C1 segment of cervical spinal cord (tissue), 14 donors: ENCODE results near the gene LDLRAD4.

Source experiments
- DNase-seq, 14 donors: peaks; one replicate each; lab custom pipeline; 2025; lab: John Stamatoyannopoulos, UW

The LDLRAD4 gene

DNA sequence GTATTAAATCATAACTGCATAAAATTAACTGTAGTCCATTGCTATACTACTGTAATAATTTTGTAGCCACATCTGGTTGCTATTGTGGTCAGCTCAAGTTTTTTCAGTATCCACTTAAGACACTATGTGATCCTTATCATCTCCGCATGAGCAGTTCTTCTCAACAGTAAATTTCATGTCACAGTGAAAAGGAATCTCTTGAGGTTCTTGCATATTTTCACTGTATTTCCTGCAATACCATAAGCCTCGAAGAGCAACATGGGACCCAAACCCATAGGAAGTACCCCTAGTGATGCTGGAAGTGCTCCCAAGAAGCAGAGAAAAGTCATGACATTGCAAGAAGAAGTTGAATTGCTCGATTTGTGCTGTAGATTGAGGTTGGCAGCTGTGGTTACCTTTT is 86.7 kb downstream of the LDLRAD4 start:
- no peak for DNase-seq

- DNase-seq: no peak
Measured at GRCh38 chr18:13306583-13306982, 88.0 kb downstream of the LDLRAD4 start.

DNA sequence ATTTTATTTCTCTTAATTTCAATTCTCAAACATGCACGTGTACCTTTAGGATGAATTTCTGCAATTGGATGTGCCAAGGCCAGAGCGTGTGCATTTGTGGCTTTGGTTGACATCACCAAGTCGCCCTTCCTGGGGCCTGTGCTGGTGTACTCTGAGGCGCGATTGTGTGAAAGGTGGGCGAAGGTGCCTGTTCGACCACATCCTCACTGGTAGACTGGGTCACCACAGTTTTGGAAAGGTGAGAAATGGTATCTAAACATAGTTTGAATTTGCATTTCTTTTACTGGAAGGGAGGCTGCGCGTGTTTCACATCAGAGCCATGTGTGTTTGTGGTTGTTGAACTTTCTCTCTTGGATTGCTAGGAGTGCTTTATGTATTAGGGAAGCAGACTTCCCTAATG is 89.8 kb downstream of the LDLRAD4 start:
- no peak for DNase-seq

GRCh38 chr18:13309031-13309747 is 90.6 kb downstream of the LDLRAD4 start:
- no peak for DNase-seq

DNA sequence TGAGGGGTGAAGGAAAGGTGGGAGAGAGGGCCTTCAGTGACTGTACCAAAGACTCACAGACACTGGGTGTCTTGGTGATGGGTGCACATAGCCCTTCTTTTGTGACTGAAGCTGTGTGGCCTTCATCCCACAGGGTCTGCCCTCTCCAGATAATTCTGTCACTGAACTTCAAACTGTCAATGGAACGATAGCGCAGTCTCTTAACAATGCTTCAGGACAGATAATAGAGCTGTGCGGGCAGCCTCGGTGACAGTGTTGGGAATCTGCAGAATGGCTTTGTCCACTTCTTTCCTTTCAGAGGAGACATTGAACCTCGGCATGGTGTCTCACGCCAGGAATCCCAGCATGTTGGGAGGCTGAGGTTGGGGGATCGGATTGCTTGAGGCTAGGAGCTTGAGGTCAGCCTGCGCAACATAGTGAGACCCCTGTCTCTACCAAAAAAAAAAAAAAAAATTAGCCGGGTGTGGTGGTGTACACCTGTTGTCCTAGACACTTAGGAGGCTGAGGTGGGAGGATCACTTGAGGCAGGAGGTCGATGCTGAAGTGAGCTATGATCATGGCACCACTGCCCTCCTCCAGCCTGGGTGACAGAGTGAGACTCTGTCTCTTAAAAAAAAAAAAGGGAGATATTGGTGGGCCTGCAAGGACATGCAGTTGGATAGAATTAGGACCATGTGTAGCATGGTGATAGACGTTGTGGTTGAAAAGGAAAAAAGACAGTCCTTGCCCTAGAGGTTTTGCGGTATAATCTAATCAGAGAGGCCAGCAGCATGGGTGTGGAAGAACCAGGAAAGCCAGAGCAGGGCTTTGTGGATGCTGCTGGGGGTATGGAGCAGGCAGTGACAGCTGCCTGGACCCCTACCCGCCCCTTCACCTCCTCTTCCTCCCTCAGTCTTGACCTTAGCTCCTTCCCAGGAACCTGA is 91.4 kb downstream of the LDLRAD4 start:
- no peak for DNase-seq

DNA sequence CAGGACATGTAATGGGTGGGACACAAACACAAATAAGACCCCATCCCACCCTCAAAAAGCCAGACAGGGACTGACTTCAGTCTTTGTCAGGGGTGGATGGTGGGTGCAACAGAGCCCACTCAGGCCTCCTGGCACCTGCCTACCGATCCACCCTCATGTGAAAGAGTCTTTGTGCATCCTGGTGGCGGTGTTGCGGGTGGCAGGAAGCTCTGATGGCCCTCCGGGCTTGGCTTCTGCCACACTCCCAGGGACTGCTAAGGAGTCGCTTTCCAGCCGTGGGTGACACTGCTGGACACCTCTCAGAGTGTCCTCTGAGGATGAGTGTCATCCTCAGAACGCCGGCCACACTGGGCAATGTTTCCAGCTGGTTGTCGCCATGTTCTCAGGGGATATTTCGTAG is 92.6 kb downstream of the LDLRAD4 start:
- no peak for DNase-seq

GRCh38 chr18:13312515-13312914 is 94.0 kb downstream of the LDLRAD4 start:
- no peak for DNase-seq

DNA sequence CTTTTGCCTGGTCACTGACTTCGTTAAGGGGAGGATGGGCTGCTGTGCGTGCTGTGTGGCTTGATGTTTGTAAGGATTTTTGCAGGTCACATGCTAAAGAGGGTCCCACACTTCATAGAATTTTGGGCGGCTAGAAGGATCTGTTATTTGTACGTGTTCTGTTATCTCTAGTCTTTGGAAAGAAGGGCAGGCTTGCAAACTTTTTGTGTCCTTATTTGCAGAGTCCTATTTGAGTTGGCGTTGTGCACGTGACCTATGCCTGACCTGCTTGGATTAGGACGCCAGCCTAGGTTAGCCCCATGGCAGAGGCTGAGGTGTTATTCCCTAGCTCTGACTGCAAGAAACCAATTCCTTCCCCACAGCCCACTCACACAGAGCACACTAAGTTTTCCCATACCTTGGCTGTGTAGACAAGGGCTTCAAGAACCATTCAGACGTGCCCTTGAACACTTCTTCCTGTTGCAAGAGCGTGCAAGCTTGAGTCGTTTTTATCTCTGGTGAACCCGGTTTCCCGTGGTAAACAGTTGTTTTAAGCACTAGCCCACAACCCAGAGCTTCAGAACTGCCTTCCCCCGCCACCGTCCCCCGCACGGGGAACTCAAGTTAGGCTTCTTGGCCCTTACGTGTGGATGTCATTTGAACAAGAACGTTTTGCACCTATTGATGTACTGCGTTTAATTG is 94.6 kb downstream of the LDLRAD4 start:
- DNase-seq: no peak

- DNase-seq: no peak
Measured at GRCh38 chr18:13315000-13315399, 96.4 kb downstream of the LDLRAD4 start.

DNA sequence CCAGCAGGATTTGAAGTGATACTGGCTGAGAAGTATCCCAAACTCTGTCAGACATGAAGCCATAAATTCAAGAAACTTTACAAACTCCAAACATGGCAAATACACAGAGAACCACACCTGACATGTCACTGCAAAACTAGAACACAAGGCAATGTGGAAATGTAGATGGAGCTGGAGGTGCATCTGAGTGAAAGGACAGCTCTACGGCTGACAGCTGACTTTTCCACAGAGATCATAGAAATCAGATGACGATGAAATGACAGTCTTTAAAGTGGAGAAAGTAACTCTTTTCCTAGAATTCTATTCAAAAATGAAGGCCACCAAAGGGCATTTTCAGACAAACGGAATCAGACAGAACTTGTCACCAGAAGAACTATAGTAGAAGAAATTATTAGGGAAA is 97.5 kb downstream of the LDLRAD4 start:
- DNase-seq: no peak

GRCh38 chr18:13317801-13318200 is 99.2 kb downstream of the LDLRAD4 start:
- no peak for DNase-seq

- DNase-seq: no peak
Measured at GRCh38 chr18:13318731-13319501, 100.4 kb downstream of the LDLRAD4 start.

- no peak for DNase-seq
Measured at GRCh38 chr18:13319629-13320028, 101.1 kb downstream of the LDLRAD4 start.

DNA sequence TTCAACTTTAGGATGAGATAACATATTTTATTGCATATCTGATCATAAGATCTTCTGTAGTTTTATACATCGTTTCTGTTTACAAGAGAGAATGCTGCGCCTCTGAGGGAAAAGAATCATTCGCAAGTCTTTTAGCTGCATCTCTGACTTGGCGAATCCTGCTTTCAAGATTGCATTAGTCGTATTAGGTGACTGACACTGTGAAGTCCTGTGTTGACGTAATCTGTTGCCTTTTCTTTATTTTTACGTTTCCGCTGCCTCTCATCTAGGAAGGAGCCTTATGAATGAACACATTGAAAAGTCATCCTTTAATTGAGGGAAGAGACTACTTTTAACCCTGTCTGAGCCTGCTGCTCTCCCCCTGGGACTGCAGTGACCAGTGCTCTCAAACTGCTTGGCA is 101.5 kb downstream of the LDLRAD4 start:
- no peak for DNase-seq

- no peak for DNase-seq
Measured at GRCh38 chr18:13320891-13321425, 102.4 kb downstream of the LDLRAD4 start.

DNA sequence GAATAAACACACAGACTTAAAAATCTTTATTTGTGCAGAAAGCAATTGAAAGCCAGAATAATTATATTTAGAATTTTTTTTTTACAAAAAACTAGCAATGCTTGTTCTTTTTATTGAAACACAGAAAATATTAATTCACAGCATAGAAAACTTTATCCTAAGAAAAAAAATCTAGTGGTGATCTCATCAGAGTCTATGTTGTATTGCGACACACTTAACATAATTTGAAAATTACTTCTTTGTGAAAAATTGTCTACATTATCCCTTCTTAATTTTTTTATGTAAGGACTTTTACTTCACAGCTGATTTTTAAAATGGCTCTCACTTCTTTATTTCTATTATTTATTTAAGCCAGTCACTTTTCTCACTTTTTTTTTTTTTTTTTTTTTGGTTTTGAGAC is 103.4 kb downstream of the LDLRAD4 start:
- DNase-seq: no peak

- DNase-seq: no peak
Measured at GRCh38 chr18:13323186-13323585, 104.6 kb downstream of the LDLRAD4 start.

- DNase-seq: no peak
Measured at GRCh38 chr18:13324880-13325279, 106.3 kb downstream of the LDLRAD4 start.

- no peak for DNase-seq
Measured at GRCh38 chr18:13328213-13328612, 109.7 kb downstream of the LDLRAD4 start.

DNA sequence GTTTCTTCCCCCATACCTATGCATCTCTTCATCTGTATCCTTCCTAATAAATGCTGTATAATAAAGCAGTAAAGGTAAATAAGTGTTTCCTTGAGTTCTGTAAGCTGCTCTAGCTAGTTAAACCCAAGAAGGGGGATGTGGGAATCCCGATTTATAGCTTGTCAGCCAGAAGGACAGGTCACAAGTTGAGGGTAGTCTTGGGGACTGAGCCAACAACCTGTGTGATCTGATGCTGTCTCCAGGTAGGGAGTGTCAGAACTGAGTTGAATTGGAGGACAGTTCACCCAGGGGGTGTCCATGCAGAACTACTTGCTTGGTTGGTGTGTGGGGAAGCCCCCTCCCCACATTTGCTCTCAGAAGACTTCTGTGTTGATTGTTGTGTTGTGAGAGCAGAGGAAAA is 112.4 kb downstream of the LDLRAD4 start:
- DNase-seq: no peak

DNA sequence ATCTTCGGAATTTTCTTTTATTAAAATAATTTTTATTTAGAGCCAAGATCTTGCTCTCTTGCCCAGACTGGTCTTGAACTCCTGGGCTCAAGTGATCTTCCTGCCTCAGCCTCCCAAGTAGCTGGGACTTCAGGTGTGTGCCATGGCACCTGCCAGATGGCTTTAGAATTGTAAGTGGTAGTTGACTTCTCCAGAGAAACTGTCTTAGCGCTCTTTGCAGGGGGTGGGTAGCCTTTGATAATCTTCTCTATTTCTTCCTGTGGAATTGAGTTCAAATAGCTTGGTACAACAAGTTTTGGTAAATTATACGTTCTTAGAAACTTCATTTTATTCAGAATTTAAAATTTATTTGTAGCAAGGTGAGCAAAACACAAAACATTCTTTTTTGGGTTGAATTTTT is 113.3 kb downstream of the LDLRAD4 start:
- DNase-seq: no peak
